Heart left ventricle (tissue), 16 donors: ENCODE data around the gene CDH13. TPM values are rescaled to one million over a fixed set of nuclear protein-coding genes. Genes with fewer than 3 reads are reported as not detected.

ENCODE experiments used
- ATAC-seq, 4 donors: fragments of 200-7000 bp; cut with Tn5 transposase; one replicate each; pipeline ENCODE4 v1.9.1; 2020 to 2022; ENCODE audit warnings: moderate library complexity in 4 of 4, mild to moderate bottlenecking in 3 of 4, moderate number of reproducible peaks in 1 of 4
- DNase-seq, 5 donors: peaks; one replicate each; pipeline ENCODE4 v3.0.0-alpha.2; 2020
- H3K27ac ChIP-seq, 12 donors: fragments of 200-600 bp; sonication (generic) in 4 of 12; one replicate each; pipeline versions ENCODE4 v1.5.0 to v1.8.0; 2016 to 2022; ENCODE audit warnings: mild to moderate bottlenecking in 2 of 12
- H3K27me3 ChIP-seq, 9 donors: fragments of 200-600 bp; sonication (generic) in 2 of 9; one replicate each; pipeline versions ENCODE4 v1.5.1 to v1.8.0; 2016 to 2022; ENCODE audit warnings: mild to moderate bottlenecking in 3 of 9
- H3K36me3 ChIP-seq, 9 donors: fragments of 200-600 bp; sonication (generic) in 2 of 9; one replicate each; pipeline versions ENCODE4 v1.5.0 to v1.8.0; 2018 to 2022; ENCODE audit warnings: mild to moderate bottlenecking in 2 of 9
- H3K4me1 ChIP-seq, 12 donors: fragments of 200-600 bp; sonication (generic) in 4 of 12; one replicate each; pipeline versions ENCODE4 v1.5.0 to v1.8.0; 2016 to 2022; ENCODE audit warnings: mild to moderate bottlenecking in 3 of 12
- H3K4me3 ChIP-seq, 12 donors: fragments of 200-600 bp; sonication (generic) in 4 of 12; one replicate each; pipeline versions ENCODE4 v1.5.0 to v1.8.0; 2017 to 2022; ENCODE audit warnings: mild to moderate bottlenecking in 9 of 12, moderate library complexity in 4 of 12
- H3K9me3 ChIP-seq, 12 donors: fragments of 200-600 bp; sonication (generic) in 4 of 12; one replicate each; pipeline versions ENCODE4 v1.5.0 to v1.8.0; 2016 to 2022; ENCODE audit warnings: mild to moderate bottlenecking in 1 of 12
- POLR2A ChIP-seq, 2 donors: fragments of 450-650 bp; IDR thresholded peaks; one replicate each; pipeline ENCODE4 v1.6.1; 2017; ENCODE audit warnings: antibody characterized with exemption in 2 of 2, mild to moderate bottlenecking in 2 of 2, moderate library complexity in 2 of 2
- WGBS, 4 donors: extraction: QIAGEN DNeasy Blood & Tissue Kit in 2 of 4; methylation state at CpG; one replicate each; pipeline versions ENCODE4 v1.1.5 to v1.1.7; 2013 to 2018; 5-methylcytosine and 5-hydroxymethylcytosine counted together
- intact Hi-C, 10 donors: fragments of 100-400 bp; cut with DNase I; formaldehyde crosslinking; loops; one replicate each; pipeline versions ENCODE4 v1.11.1 to v1.14.2; 2022
- polyA plus RNA-seq, 2 donors: library from polyadenylated mRNA; stranded (reverse); fragments of 200-250 nt; gene quantifications; one replicate each; pipeline ENCODE4 v1.2.3, GENCODE V29; 2013
- total RNA-seq, 9 donors: library from RNA; depleted of rRNA in 2 of 9; stranded (reverse); fragments of >200 nt in 2 of 9; fragmentation: NEBNext Ultra II Directional in 3 of 9; extraction: Animal tissue kit (Norgen Biotek cat#: 25700) in 3 of 9; gene quantifications; one replicate each; pipeline versions ENCODE4 v1.1.0 to v1.2.4, GENCODE V29; 2016 to 2023
- TF ChIP-seq, protein P1 (sequence below), 12 donors: fragments of 200-600 bp; sonication (generic) in 4 of 12; IDR thresholded peaks; one replicate each; pipeline versions ENCODE4 v1.5.0 to v1.8.0; 2018 to 2022; ENCODE audit warnings: antibody characterized with exemption in 12 of 12, mild to moderate bottlenecking in 5 of 12
- donor health status: ischemic (EF 13 %, LVEDD 7.1; RV severe dilation, severe dysfunction).
- donor health status: healthy with polysubstance abuse.
- donor health status: DM: no; HTN: yes; CAD: no.
- donor health status: DM: no; HTN: no; CAD: no.
- donor health status: ischemic (EF 25% LVEDD 6.9; RV normal size, moderate dysfunction).
- donor health status: ischemic (EF 25% LVEDD 5.7; RV mildly dilated, moderate dysfunction).
- donor health status: healthy.
- donor health status: DM: yes; HTN: yes; CAD: no.
- donor health status: ischemic (EF 35%, LVEDD 5.7; RV mildly dilated, moderate dysfunction).
- donor health status: nonischemic (EF 11% LVEDD 7.7; RV severe dilation, severe dysfunction).
- donor health status: DM: yes; HTN: yes; CAD: no.
- donor health status: PGD.
- donor health status: ischemic (EF 29% LVEDD 5.4; RV normal size, mild dysfunction).
- donor health status: nonischemic (EF 23%, LVEDD 6.1; RV moderate dilation, normal function).

The CDH13 gene
- total and polyA plus RNA-seq, 11 donors: 15.0 to 172 (median 137) TPM

DNA sequence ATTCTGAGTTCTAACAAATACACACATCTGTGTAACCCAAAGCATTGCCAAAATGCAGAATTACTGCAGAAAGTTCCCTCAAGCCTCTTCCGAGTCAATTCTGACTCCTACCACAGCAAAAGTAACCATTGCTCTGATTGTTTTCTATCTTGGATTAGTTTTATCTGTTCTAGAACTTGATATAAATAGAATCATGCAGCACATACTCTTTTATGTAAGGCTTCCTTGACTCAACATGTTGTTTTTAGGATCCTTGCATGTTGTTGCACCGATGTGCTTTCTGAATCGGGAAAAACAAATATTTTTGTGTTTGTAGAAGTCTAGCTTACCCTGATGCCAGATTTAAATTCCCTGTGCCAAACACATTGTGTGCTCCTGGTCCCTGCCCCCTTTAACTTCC, 140.4 kb downstream of the CDH13 start:
- TF ChIP-seq POLR2A (IDR thresholded peaks at IDR 0.05): no peak
- TF ChIP-seq, protein P1, sequence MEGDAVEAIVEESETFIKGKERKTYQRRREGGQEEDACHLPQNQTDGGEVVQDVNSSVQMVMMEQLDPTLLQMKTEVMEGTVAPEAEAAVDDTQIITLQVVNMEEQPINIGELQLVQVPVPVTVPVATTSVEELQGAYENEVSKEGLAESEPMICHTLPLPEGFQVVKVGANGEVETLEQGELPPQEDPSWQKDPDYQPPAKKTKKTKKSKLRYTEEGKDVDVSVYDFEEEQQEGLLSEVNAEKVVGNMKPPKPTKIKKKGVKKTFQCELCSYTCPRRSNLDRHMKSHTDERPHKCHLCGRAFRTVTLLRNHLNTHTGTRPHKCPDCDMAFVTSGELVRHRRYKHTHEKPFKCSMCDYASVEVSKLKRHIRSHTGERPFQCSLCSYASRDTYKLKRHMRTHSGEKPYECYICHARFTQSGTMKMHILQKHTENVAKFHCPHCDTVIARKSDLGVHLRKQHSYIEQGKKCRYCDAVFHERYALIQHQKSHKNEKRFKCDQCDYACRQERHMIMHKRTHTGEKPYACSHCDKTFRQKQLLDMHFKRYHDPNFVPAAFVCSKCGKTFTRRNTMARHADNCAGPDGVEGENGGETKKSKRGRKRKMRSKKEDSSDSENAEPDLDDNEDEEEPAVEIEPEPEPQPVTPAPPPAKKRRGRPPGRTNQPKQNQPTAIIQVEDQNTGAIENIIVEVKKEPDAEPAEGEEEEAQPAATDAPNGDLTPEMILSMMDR (IDR thresholded peaks at IDR 0.05): no peak
- intact Hi-C loops: loop anchor here in 1 of 10 donors (10.0 kb wide), 2 partner anchors 298 to 588 kb away; no protein-coding TSS in a partner anchor
- WGBS, 4 donors: 44 to 59% (median 53%) methylated on average over 3 of the region's 3 CpGs
- Histone ChIP-seq H3K4me3 (no peak overlapping the region), H3K9me3 (no peaks in the 10 kb centered on the region), H3K27me3 (no peaks in the 10 kb centered on the region), H3K36me3 (no peaks in the 10 kb centered on the region), H3K27ac (peak overlapping the region in 7 of 12 donors; percentile 3 to 56 (median 20)), H3K4me1 (peaks cover 0 to 49% (median 26%) of the 10 kb centered on the region in 12 donors)
- DNase-seq (no peak), ATAC-seq (no peak)

DNA sequence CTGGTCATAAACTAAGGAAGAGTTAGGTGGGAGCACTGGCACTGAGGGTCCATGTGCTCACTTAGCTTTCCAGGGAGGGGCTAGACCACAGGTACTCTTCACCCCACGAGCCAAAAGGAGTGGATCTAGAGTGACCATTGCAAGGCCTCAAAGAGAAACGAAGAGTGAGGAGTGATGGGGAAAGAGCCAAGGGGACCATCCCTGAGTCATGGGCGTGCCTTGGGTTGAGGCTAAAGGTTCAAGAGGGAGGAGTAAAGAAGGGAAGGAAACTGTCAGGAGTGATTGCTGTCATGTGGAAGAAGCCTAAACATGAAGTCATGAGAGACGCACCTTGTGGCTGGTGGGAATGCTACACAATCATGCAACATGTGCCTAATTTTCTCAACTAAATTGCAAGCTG, 141.0 kb downstream of the CDH13 start:
- WGBS, 4 donors: 86 to 95% (median 91%) methylated on average over 4 of the region's 4 CpGs
- Histone ChIP-seq H3K27me3 (no peaks in the 10 kb centered on the region), H3K36me3 (no peaks in the 10 kb centered on the region), H3K9me3 (no peaks in the 10 kb centered on the region), H3K4me3 (no peak overlapping the region), H3K27ac (peak overlapping the region in 5 of 12 donors; percentile 3 to 56 (median 31)), H3K4me1 (peaks cover 0 to 50% (median 28%) of the 10 kb centered on the region in 12 donors)
- no peak for TF ChIP-seq POLR2A (IDR thresholded peaks at IDR 0.05)
- TF ChIP-seq, protein P1 (IDR thresholded peaks at IDR 0.05): no peak
- no peak for DNase-seq
- intact Hi-C loops: loop anchor here in 1 of 10 donors (10.0 kb wide), 2 partner anchors 297 to 587 kb away; no protein-coding TSS in a partner anchor
- ATAC-seq: peak in 1 of 4 donors; percentile 27

DNA sequence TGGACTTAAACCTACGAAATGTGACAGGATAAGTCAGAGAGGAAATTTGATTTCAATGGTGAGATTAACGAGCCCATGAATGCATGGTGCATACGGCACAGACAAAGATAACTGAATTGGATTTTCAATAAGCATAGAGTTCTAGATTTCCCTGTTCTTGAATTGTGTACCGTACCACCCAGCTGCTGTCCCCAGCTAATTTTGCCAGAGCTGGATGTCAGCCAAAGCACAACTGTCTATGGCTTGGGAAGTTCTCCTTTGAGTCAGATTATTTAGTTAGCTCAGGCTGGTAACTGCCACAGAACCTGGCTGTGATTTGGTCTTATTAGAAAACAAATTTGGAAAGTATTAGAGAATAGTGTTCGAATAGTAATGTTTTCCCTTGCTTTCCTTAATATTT, 143.1 kb downstream of the CDH13 start:
- no peak overlapping the region for H3K27ac ChIP-seq
- TF ChIP-seq, protein P1 (IDR thresholded peaks at IDR 0.05): no peak
- no peak for TF ChIP-seq POLR2A (IDR thresholded peaks at IDR 0.05)
- 45 to 57% (median 49%) methylated on average over 5 of the region's 5 CpGs for WGBS, 4 donors
- no peaks in the 10 kb centered on the region for H3K36me3 ChIP-seq
- H3K4me3 ChIP-seq: no peak overlapping the region
- H3K4me1 ChIP-seq: peaks cover 0 to 56% (median 29%) of the 10 kb centered on the region in 12 donors
- no peaks in the 10 kb centered on the region for H3K9me3 ChIP-seq
- ATAC-seq: peak; percentile 48 to 59 (median 58)
- no peaks in the 10 kb centered on the region for H3K27me3 ChIP-seq
- DNase-seq: peak in 4 of 5 donors; percentile 27 to 64 (median 49)
- intact Hi-C loops: loop anchor here in 1 of 10 donors (10.0 kb wide), 2 partner anchors 295 to 585 kb away; no protein-coding TSS in a partner anchor

DNA sequence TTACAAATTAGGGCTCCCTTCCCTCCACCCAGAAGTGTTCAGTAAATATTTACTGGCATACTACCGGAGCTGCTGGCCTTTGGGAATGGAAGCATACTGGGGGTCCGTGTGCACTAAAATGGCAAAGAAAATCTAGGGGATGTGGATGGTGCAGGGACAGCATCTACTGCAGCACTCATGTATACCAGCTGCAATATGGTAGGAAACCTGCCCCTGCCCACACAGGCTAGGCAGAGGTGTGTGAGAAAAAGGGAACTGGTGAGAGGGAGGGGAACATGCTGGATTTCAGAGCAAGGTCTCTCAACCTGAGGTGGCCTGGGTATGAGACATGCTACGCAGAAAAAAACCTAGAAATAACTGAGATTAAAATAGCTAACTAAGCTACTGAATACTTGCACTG, 145.4 kb downstream of the CDH13 start:
- Histone ChIP-seq H3K27me3 (no peaks in the 10 kb centered on the region), H3K4me3 (no peak overlapping the region), H3K36me3 (no peaks in the 10 kb centered on the region), H3K4me1 (peaks cover 0 to 51% (median 25%) of the 10 kb centered on the region in 12 donors), H3K9me3 (no peaks in the 10 kb centered on the region), H3K27ac (no peak overlapping the region)
- no peak for TF ChIP-seq POLR2A (IDR thresholded peaks at IDR 0.05)
- TF ChIP-seq, protein P1 (IDR thresholded peaks at IDR 0.05): no peak
- intact Hi-C loops: no loop called here
- 77 to 85% (median 82%) methylated on average over 3 of the region's 3 CpGs for WGBS, 4 donors
- ATAC-seq (no peak), DNase-seq (no peak)
